ENCODE results near the gene ISM2. TPM values are rescaled to one million over a fixed set of nuclear protein-coding genes. Genes with fewer than 3 reads are reported as not detected.

The ISM2 gene
- 1.8 TPM for total RNA-seq

DNA sequence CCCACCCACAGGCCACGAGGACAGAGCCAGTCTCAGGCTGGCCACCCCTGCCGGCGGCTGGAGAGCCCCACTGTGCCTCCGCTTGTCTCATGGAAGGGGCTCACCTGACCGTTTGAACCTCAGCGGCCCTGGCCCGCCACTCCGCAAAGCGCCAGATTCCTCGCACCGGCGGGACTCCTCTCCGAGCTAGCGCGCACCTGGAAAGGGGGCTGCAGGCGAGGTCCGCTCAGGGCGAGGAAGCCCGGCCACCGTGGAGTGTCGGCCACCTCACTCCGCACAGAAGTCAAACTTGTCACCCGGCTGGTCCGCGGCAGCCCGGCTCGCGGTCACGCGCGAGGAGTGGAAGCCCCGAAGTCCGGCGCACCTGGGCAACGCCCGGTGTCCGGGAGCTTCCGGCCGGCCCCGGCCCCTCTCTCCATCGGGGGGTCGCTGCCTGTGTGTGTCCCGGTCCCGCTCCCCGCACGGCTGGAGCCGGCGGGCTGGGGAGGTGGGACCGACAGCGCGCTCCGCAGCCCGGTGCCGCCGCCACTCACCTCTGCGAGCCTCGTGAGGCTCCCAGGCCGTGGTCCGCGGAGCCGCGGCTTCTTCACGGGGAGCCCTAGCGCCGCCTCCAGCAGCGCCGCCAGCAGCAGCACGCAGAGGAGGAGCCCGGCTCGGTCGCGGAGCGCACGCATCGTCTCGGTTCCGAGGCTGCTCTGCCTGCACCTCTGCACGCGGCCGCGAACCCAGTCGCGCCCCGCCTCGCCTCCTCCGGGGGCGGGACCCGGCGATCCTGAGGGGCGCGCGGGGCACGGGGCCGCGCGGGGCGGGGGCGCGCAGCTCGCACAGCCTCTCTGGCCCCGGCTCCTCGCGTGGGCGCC, at the start of gene ISM2:
Gene ISM2 (minus strand): TSS at position 697 of the 860 bp plus-strand sequence. CDS start 23 bp downstream, at position 674.

DNA sequence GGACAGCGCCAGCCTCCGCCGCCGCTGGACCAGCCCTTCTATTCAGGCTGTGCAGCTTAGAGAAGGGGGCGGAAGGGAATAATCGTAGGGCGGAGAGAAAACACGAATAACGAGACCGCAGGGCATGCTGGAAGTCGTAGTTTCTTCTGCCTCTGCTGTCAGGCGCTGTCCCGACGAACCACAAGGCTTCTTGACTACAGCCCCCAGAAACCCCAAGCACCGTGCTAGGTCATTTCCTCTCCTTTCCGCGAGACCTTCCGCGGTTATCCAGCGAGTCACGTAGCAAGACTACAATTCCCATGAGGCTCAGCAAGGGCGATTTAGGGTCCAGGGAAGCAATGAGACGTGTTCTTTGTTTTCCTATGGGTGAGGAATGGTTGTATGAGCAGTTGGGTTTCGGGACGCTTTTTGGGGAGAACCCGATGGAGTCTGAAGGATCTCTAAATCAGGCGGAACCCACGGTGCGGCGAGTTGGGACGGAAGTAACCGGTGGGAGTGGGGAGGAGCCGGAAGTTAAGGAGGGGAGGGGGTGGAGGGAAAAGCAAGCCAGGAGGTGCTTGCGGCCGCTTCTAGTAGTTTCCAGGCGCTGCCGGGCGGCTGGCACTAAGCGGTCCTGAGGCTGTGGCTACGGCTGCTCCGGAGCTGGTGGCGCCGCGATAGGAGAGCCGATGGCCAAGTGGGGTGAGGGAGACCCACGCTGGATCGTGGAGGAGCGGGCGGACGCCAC, 40.9 kb downstream of the ISM2 start, which contains the start of the genes AHSA1 and VIPAS39:
Gene AHSA1 (plus strand): TSS at position 572 of the 727 bp plus-strand sequence. CDS start 97 bp downstream, at position 669.
Gene VIPAS39 (minus strand): TSS at position 80 of the 727 bp plus-strand sequence. CDS start 3,499 bp downstream, outside the sequence.

Small RNAs within 50 kb of the gene (small RNA-seq; reads per million reads assigned to genes)
- not detected for gene RF00404
- not detected for gene RN7SL587P

Other genes with a start within 250 kb of the ISM2 start
- 17.8 TPM for gene NGB, start 227.6 kb downstream of the ISM2 start, total RNA-seq
- gene POMT2, start 177.9 kb downstream of the ISM2 start, total RNA-seq: 19.6 TPM
- gene GSTZ1, start 177.8 kb downstream of the ISM2 start, total RNA-seq: 7.4 TPM
- gene TMED8, start 121.7 kb downstream of the ISM2 start, total RNA-seq: 30.0 TPM
- 20.8 TPM for gene SAMD15, start 121.4 kb downstream of the ISM2 start, total RNA-seq
- 0.69 TPM for gene NOXRED1, start 75.3 kb downstream of the ISM2 start, total RNA-seq
- 26.3 TPM for gene VIPAS39, start 41.2 kb downstream of the ISM2 start, total RNA-seq
- 111 TPM for gene AHSA1, start 40.7 kb downstream of the ISM2 start, total RNA-seq
- 49.1 TPM for gene SPTLC2, start 117.8 kb upstream of the ISM2 start, total RNA-seq
- 10.6 TPM for gene ALKBH1, start 209.2 kb upstream of the ISM2 start, total RNA-seq
- 96.7 TPM for gene SLIRP, start 209.3 kb upstream of the ISM2 start, total RNA-seq

Measured in diencephalon (tissue), 1 donor.